GM19397 (cell line): ENCODE measurements around the gene ASB1.

Source experiments
- ATAC-seq: cut with Tn5 transposase; IDR thresholded peaks from one replicate; pipeline ENCODE4 v1.9.1; 2021; ENCODE audit warnings: mild to moderate bottlenecking, moderate library complexity; ENCODE audit not compliant: unreplicated experiment

ASB1 gene

GRCh38 chr2:238464389-238464788 lies 37.7 kb downstream of the ASB1 start:
- no peak for ATAC-seq

- no peak for ATAC-seq
Observed at GRCh38 chr2:238465487-238466242, 38.9 kb downstream of the ASB1 start.

DNA sequence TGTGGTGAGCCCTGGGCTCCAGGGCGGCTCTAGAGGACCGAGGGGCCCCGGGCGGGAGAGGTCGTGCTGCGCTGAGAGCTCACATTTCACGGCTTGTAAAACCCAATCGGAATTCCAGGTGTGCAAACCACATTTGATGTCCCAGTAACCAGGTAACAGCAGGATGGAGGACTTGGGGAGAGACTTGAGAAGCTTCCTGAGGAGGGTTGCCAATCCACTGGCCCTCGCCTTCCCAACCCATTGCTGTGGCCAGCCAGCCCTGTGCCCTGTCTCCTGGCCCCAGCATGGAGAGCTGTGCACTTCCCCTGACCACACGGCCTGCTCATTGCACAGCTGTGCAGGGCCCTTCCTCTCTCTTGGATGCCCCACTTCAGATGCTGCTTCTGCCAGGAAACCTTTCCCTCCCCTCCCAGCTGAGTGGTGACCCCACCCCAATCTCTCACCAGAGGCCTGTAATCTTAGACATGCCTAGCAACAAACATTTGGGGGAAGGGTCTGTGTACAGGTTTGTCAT lies 39.6 kb downstream of the ASB1 start:
- no peak for ATAC-seq

GRCh38 chr2:238467062-238467461 lies 40.3 kb downstream of the ASB1 start:
- ATAC-seq = no peak

DNA sequence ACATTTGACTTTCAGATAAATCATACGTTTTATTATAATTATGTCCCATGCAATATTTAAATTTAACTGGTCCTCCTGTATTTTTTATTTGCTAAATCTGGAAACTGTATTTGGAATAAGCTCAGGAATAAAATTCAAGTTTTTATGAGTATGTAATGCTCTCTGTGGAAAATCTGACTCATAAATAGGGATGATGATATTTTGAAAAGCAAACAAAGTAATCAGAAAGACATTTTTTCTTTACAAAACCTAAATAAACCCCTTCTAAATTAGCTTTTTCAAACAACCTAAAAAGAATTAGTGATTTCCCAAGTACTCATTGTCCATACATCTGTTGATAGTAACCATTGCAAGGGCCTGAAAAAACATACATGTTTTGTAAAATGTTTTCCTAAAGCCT lies 41.1 kb downstream of the ASB1 start:
- ATAC-seq = no peak

GRCh38 chr2:238469155-238469554 lies 42.4 kb downstream of the ASB1 start:
- ATAC-seq = no peak

GRCh38 chr2:238473014-238473413 lies 46.3 kb downstream of the ASB1 start:
- no peak for ATAC-seq

- ATAC-seq = no peak
Observed at GRCh38 chr2:238473523-238473922, 46.8 kb downstream of the ASB1 start.

- ATAC-seq = no peak
Observed at GRCh38 chr2:238475034-238475433, 48.3 kb downstream of the ASB1 start.

- no peak for ATAC-seq
Observed at GRCh38 chr2:238475566-238475965, 48.8 kb downstream of the ASB1 start.

GRCh38 chr2:238476258-238476657 lies 49.5 kb downstream of the ASB1 start:
- no peak for ATAC-seq

DNA sequence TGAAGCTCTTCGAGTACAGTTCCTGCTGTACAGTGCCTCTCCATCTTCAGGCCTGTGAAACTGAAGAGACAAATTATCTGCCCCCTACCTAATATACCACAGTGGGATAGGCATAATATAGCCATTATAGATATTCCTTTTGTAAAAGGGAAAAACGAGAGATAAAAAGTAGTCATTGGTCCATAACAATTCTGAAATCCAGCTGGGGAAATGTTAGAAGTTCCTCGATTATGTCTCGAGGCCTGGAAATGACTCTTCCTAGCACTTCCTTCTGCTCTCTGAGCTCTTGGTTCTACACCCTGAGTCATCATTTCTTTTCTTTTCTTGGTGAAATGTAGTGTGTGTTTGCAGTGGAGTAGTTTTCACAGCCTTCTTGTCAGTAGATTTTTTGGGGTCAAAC lies 51.5 kb downstream of the ASB1 start:
- ATAC-seq = no peak

DNA sequence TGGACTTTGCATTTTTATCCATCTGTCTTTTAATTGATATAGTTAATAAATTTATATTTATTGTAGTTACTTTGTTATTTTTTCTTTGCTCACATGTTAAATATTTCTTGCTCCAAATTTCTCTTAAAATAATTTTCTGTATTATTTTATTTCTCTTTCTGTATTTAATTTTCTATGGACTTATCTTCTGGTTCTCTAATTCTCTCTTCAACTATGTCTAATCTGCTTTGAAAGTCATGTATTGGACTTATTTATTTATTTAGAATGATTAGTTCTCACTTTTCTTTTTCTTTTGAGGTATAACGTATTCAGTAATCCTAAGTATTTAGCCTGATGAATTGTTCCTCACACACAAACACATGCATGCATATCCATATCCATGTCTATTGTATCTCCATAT lies 53.1 kb downstream of the ASB1 start:
- no peak for ATAC-seq

DNA sequence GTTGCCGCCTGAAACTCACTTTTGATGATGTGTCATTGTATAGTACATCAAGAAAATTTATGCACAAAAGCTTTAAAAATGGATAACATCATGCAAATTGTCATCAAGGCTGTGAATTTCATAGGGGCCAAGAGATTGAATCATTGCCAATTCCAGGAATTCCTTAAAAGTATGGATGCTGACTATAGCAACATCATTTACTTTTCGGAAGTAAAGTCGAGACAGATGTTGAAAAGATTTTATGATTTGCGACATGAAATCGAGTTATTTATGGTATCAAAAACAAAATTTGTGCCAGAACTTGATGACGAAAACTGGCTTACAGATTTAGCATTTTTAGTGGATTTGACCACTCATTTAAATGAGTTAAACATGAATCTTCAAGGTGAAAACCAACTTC lies 56.3 kb downstream of the ASB1 start:
- ATAC-seq = no peak

- ATAC-seq = no peak
Observed at GRCh38 chr2:238483656-238484055, 56.9 kb downstream of the ASB1 start.

DNA sequence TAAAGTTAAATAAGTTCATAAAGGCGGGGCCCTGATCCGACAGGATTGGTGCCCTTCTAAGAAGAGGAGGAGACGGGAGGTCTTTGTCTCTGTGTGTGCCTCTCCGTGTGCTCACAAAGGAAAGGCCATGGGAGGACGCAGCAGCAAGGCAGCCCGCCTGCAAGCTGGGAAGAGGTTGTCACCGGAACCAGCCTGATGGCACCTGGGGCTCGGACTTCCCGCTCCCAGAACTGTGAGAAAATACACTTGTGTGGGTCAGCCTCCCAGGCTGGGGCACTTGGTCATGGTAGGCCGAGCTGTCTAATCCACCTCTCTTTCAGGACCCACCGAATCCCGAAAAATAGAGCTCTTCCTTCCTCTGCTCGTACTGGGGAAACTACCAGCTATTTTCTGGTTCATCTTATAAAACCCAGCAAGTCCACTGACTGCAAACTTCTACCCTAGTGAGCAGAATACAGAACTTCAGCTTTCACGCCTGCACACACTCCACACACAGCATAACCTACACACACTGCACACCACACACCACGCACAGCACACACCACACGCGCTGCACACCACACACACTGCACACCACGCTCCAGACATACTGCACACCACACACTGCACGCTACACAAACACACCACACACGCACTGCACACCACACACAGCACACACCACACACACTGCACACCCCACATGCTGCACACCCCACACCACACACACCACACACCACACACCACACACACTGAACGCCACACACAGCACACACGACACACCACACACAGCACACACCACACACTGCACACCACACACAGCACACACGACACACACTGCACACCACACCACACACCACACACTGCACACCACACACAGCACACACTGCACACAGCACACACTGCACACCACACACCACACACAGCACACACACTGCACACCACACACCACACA lies 58.1 kb downstream of the ASB1 start:
- ATAC-seq = no peak

DNA sequence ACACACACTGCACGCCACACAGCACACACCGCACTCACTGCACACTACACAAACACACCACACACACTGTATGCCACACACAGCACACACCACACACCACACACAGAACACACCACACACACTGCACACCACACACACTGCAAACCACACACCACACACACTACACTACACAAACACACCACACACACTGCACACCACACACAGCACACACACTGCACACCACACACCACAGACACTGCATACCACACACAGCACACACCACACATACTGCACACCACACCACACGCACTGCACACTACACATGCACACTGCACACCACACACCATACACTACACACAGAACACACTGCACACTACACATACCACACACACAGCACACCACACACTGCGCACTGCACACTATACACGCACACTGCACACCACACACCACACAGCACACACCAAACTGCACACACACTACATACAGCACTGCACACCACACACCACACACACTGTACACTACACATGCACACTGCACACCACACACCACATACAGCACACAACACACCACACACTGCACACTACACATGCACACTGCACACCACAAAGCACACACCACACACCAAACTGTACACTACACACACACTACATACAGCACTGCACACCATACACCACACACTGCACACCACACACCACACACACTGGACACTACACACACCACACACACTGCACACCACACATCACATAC lies 59.6 kb downstream of the ASB1 start:
- ATAC-seq = no peak

DNA sequence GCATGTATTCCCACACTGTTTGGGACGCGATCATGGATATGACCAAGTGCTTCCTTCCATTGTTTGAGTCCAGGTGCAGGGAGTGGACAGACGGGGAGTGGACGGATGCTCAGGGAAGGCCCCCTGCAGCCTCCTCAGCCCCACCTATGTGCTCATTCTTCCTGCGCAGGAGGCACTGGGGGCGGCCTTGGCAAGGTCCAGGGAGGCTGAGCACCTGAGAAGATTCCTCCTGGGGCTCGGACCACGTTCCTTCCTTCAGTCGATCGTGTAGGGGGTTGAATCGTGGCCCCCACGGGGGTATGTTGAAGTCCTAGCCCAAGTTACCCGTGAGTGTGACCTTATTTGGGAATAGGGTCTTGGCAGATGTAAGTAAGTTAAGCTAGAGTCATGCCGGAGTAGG lies 60.4 kb downstream of the ASB1 start:
- no peak for ATAC-seq

DNA sequence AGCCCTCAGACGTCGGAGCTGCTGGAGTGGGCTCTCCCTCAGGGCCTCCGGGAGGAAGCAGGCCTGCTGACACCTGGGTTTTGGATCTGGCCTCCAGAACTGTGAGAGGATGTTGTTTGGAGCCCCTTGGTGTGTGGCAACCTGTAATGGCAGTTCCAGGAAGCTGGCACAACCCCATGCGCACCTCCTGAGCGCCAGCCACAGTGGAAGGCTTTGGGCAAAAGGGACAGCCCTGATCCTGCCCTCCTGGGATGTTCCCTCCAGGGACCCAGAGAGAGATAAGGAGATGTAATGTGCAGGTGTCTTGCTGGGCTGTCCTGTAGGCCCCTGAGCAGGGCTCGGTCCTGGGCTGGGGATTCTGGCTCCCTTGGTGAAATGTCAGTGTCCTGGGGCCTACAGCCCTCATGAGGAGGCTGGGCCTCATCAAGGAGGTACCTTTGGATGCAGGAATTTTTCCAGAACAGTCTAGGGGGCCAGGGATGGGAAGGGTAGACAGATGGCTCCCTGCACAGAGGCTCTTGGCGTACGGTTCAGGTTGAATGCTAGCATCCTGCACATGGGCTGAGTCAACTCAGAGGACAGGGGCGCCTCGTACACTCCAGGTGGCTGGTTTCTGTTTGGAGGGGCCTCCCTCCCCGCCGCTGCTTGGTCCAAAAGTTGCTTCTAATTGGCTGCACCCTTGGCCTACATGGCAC lies 61.1 kb downstream of the ASB1 start:
- ATAC-seq = no peak

GRCh38 chr2:238488347-238488826 lies 61.7 kb downstream of the ASB1 start:
- no peak for ATAC-seq
